Activated T-cell treated with anti-CD3 and anti-CD28 coated beads, Interleukin-2, amount 50 U/mL, for 48 hours (primary cell): ENCODE data around the gene EEF1E1.
"Not testable (repeated sequence)": the region's sequence is repeated elsewhere in the genome, so short reads cannot be mapped to it uniquely, and the experiment has no call there.

ENCODE experiments used
- DNase-seq, 2 experiments: peaks; one replicate each; pipeline ENCODE4 v3.0.0-alpha.2; 2020

The EEF1E1 gene

GRCh38 chr6:8061736-8062135 lies 40.6 kb downstream of the EEF1E1 start:
- DNase-seq: no peak

- no peak for DNase-seq
Observed at GRCh38 chr6:8060346-8060745, 42.0 kb downstream of the EEF1E1 start.

- DNase-seq: no peak
Observed at GRCh38 chr6:8059129-8059528, 43.2 kb downstream of the EEF1E1 start.

GRCh38 chr6:8057793-8058192 lies 44.6 kb downstream of the EEF1E1 start:
- DNase-seq: no peak

- no peak for DNase-seq
Observed at GRCh38 chr6:8057263-8057662, 45.1 kb downstream of the EEF1E1 start.

GRCh38 chr6:8054276-8054675 lies 48.1 kb downstream of the EEF1E1 start:
- DNase-seq: no peak

- DNase-seq: no peak
Observed at GRCh38 chr6:8047541-8048292, 54.6 kb downstream of the EEF1E1 start.

GRCh38 chr6:8045769-8046168 lies 56.6 kb downstream of the EEF1E1 start:
- DNase-seq: not testable (repeated sequence)

- DNase-seq: no peak
Observed at GRCh38 chr6:8043221-8043620, 59.1 kb downstream of the EEF1E1 start.

- no peak for DNase-seq
Observed at GRCh38 chr6:8041913-8042583, 60.3 kb downstream of the EEF1E1 start.

- not testable (repeated sequence) for DNase-seq
Observed at GRCh38 chr6:8034107-8034506, 68.2 kb downstream of the EEF1E1 start.

GRCh38 chr6:8030920-8031319 lies 71.4 kb downstream of the EEF1E1 start:
- no peak for DNase-seq
